Measurements from ENCODE around the gene SIT1. TPM values are rescaled to one million over a fixed set of nuclear protein-coding genes. Genes with fewer than 3 reads are reported as not detected.
A peak's percentile ranks its signal among the peaks of the same experiment; 100 is the strongest.

SIT1 gene, protein sequence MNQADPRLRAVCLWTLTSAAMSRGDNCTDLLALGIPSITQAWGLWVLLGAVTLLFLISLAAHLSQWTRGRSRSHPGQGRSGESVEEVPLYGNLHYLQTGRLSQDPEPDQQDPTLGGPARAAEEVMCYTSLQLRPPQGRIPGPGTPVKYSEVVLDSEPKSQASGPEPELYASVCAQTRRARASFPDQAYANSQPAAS
- not detected for total RNA-seq

DNA sequence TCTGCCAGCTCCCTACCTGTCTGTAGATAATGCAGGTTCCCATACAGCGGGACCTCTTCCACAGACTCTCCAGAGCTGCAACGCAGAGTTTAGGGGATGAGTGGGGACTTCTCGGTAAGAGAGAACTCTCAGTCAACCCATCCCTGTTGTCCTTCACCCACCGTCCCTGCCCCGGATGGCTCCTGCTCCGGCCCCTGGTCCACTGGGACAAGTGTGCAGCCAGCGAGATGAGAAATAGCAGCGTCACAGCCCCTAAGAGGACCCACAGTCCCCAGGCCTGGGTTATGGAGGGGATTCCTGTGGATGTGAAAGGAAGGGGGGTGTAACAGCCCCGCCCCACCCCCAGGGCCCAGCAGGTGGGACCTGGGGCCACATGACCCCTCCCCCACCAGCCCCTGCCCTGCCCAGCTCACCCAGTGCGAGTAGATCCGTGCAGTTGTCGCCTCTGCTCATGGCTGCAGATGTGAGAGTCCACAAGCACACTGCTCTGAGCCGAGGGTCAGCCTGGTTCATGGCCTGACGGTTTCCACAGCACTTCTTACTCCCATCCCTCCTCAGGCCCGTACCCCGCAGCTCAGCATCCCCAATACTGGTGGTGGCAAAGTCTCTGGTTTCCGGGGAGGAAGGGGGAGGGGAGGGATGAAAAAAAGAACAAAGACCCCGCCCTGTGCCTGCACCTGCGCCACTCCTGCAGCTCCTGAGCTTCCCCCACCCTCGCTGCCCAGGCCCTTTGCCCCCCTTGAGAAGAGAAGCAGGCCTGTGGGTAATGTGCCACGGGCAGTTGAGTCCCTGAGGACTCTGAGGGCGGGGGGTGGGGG is at the start of gene SIT1:
Gene SIT1, minus strand, starts transcription at position 591 of the 818 bp plus-strand sequence. Its CDS starts 78 bp downstream, at position 513.
- Histone ChIP-seq H3K9me3 (no peaks in the 10 kb centered on the region), H3K36me3 (no peaks in the 10 kb centered on the region), H3K4me3 (peak within 1 kb of the TSS; percentile 2 to 50), H3K27ac (peak within 1 kb of the TSS; percentile 94 to 95), H3K4me1 (peaks cover 15 to 37% of the 10 kb centered on the region in 2 donors), H3K27me3 (no peaks in the 10 kb centered on the region)
- intact Hi-C loops (cut with DNase I) = loop anchor here (10.0 kb wide), 1 partner anchor 254 kb away; the partner anchor contains the start of genes HRCT1 and SPAAR
- no peak for DNase-seq (ENCODE audit: low spot score in 2 of 2)
- TF ChIP-seq, protein P1, sequence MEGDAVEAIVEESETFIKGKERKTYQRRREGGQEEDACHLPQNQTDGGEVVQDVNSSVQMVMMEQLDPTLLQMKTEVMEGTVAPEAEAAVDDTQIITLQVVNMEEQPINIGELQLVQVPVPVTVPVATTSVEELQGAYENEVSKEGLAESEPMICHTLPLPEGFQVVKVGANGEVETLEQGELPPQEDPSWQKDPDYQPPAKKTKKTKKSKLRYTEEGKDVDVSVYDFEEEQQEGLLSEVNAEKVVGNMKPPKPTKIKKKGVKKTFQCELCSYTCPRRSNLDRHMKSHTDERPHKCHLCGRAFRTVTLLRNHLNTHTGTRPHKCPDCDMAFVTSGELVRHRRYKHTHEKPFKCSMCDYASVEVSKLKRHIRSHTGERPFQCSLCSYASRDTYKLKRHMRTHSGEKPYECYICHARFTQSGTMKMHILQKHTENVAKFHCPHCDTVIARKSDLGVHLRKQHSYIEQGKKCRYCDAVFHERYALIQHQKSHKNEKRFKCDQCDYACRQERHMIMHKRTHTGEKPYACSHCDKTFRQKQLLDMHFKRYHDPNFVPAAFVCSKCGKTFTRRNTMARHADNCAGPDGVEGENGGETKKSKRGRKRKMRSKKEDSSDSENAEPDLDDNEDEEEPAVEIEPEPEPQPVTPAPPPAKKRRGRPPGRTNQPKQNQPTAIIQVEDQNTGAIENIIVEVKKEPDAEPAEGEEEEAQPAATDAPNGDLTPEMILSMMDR (IDR thresholded peaks at IDR 0.05) = no peak

DNA sequence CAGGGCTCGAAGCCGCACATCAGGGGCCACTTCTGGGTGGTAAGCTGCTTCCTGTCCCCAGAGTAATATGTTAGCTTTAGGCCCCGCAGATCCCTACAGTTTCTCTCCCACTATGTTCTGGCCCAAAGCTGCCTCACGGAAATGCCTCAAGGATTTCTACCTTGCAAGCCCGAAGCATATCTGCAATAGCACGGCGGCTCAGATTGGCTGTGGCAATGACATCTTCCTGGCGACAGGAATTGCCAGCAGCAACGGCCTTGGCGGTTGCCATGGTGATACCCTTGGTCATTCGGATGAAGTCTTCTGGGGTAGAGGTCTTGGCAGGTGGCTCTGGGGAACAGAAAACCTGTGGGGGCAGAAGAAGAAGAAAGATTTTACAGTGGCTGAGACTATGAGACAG is 49.3 kb upstream of the SIT1 start:
- H3K36me3 ChIP-seq = peaks cover 86 to 93% of the 10 kb centered on the region in 2 donors
- TF ChIP-seq, protein P1 (IDR thresholded peaks at IDR 0.05) = no peak
- H3K27ac ChIP-seq = peak overlapping the region; percentile 93 to 97

DNA sequence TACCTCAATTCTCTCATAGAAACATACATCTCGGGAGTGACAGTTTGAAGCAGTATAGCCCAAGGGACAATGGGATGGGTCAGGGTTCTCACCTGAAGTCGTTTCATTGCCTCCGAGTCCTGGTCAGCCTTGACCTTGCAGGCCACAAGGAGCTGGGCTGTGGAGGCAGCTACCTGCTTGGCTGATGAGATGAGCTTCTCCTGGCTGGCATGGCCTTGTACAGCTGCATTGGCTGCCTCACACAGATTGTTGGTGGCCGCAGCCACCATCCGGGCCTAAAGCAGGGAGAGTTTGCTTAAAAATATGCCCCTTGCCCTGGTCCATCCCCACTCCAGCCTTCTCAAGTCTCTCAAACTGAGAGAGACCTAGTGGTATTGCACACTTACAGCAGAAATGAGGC is 47.5 kb upstream of the SIT1 start:
- Histone ChIP-seq H3K27ac (peak overlapping the region; percentile 93 to 97), H3K9me3 (no peaks in the 10 kb centered on the region), H3K36me3 (peaks cover 68 to 75% of the 10 kb centered on the region in 2 donors), H3K4me3 (no peak overlapping the region), H3K27me3 (no peaks in the 10 kb centered on the region), H3K4me1 (peaks cover 3 to 44% of the 10 kb centered on the region in 2 donors)
- DNase-seq (ENCODE audit: low spot score in 2 of 2) = no peak
- intact Hi-C loops (cut with DNase I) = loop anchor here (5.0 to 10.0 kb wide), 2 partner anchors 136 to 203 kb away; partner anchors contain the start of gene RUSC2
- TF ChIP-seq, protein P1 (IDR thresholded peaks at IDR 0.05) = no peak

More for the DNA sequence above, 49.3 kb upstream of the SIT1 start:
- Histone ChIP-seq H3K27me3 (no peaks in the 10 kb centered on the region), H3K4me3 (no peak overlapping the region), H3K9me3 (no peaks in the 10 kb centered on the region), H3K4me1 (peaks cover 3 to 30% of the 10 kb centered on the region in 2 donors)
- no peak for DNase-seq (ENCODE audit: low spot score in 2 of 2)
- intact Hi-C loops (cut with DNase I) = no loop called here

DNA sequence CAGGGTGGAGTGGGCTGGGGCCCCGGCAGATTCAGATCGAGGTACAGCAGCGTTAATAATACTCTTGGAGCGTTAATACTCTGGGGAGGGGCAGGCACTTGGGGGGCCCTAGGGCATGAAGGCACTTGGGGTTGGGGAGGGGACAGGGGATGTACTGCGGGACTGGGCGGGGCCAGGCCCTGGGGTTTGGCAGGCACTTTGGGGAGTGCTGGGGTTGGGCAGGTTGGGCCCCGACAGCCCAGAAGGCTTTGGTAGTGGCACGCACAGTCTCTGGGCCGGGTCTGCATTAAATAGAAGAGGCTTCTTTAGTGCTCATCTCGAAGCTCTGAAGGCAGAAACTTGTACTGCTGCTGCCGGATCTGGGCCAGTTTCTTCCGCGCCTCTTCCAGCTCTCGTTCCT is 46.8 kb upstream of the SIT1 start:
- H3K27me3 ChIP-seq = no peaks in the 10 kb centered on the region
- no peak for DNase-seq (ENCODE audit: low spot score in 2 of 2)
- peaks cover 61 to 68% of the 10 kb centered on the region in 2 donors for H3K36me3 ChIP-seq
- peak overlapping the region; percentile 93 to 97 for H3K27ac ChIP-seq
- peaks cover 3 to 45% of the 10 kb centered on the region in 2 donors for H3K4me1 ChIP-seq
- no peak overlapping the region for H3K4me3 ChIP-seq
- H3K9me3 ChIP-seq = no peaks in the 10 kb centered on the region
- TF ChIP-seq, protein P1 (IDR thresholded peaks at IDR 0.05) = no peak
- intact Hi-C loops (cut with DNase I) = loop anchor here (1.0 to 10.0 kb wide), 3 partner anchors 29 to 203 kb away; partner anchors contain the start of gene RUSC2

DNA sequence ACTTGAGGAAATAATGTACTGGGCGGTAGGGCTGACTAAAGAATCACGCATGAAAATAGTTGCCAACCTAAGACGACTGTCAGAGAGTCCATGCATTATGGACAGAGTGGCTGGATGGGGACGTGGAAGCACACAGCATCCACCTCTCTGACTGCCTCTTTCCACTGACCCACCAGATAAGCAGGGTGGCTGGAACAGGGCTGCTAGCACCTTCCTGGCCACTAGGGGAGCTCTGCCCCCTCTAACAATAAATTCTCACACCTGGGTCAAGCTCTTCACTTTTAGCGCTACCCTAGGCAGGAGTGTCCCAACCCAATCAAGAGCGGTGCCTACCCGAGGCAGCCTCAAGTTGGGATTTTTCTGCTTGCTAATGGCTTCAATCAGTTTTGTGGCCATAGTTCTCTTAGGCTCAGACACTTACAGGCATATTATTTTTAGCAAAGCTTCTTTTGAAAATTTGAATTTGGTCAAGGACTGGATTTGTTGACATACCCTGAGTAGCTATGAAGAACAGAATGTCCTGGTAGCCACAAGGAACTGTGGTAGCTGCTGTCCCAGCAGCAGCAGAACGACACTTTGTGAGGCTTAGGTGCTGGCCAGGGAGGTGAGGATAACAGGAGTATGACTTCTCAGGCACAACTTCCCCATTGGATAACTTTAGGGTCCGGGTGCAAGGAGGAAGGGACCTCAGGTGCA is 45.9 kb upstream of the SIT1 start:
- Histone ChIP-seq H3K27me3 (no peaks in the 10 kb centered on the region), H3K4me3 (no peak overlapping the region), H3K9me3 (no peaks in the 10 kb centered on the region), H3K4me1 (peaks cover 3 to 48% of the 10 kb centered on the region in 2 donors), H3K27ac (peak overlapping the region; percentile 93 to 97), H3K36me3 (peaks cover 53 to 59% of the 10 kb centered on the region in 2 donors)
- peak in 1 of 2 donors; percentile 82 for DNase-seq (ENCODE audit: low spot score in 2 of 2)
- TF ChIP-seq, protein P1 (IDR thresholded peaks at IDR 0.05) = peak; percentile 79 to 87 (median 87)
- intact Hi-C loops (cut with DNase I) = loop anchor here (1.0 to 10.0 kb wide), 3 partner anchors 30 to 202 kb away; partner anchors contain the start of gene RUSC2

Data from ascending aorta (tissue), 2 donors.